Stimulated activated CD8-positive, alpha-beta memory T cell treated with anti-CD3 and anti-CD28 coated beads, Interleukin-4, amount 100 ng/mL, for 24 hours (primary cell): ENCODE measurements around the gene IQSEC1.

Source experiments
- DNase-seq: peaks from one replicate; pipeline ENCODE4 v3.0.0-alpha.2; 2020; ENCODE audit warnings: low read depth

The IQSEC1 gene

DNA sequence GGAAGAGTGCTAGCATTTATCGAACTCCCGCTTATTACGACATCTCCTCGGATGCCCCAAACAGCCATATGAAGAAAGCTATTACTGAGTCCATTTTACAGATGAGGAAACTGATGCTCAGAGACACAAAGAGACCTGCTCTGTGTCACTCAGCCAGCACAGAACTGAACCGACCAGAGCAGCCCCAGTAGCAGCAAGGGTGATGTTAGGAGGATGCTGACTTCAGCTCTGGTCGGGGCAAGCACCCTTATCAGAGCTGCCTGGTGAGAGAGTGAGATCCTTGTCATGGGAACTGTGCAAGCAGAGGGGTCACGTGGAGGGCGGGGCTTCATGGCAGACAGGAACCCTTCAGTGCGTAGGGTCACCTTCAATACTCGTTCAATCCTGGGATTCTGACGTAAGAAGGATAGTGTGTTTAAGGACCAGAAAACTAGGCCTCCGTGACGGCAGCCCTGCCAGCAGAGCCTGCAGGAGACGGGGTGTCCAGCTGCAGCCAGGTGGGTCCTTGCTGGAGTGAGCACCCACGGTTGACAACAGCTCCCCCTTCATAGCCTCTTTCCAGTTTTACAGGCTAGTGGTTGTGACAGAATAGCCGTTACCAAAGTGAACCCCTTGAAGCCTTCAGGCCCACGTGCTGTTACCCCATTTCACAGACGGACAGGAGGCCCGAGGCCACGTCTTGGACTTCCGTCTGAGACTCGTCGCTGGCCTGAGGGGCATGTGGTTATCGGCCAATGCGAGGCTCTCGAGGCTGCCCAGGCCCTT, 12.0 kb upstream of the IQSEC1 start:
- DNase-seq, result no peak

DNA sequence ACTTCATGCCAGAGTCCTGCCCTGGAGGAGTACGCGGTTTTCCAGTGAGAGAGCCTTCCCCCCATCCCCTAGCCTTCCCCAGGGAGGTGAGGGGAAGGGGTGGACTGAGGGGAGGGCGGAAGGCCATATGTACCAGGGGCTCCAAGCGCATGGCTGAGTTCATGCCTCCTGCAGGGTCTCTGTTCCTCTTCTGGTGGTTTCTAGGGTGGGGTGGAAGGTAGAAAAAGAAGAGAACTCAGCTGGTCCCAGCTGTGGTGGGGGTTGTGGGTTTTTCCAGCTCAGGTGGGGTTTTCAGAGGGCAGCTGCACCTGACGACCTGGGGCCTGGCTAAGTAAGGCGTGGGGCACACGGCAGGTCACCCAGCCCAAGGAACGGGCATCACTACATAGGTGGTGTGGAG, 10.7 kb upstream of the IQSEC1 start:
- no peak for DNase-seq

DNA sequence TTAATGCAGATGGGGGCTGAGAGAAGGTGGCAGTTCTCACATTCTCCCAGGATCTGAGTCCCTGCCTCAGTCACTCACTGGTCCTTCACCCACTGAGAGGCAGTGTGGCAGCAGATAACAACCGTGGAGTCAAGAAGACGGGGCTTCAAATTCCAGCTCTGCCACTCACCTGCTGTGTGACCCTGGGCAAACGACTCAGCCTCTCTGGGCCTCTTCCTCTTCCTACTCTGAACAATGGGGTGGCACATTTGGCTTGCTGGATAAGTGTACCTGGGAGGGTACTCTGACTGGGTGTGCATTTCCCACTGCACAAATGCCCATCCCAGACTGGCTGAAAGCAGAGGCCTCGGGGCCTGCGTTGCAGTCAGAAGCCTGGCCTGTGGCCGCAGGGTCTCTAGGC, 10.0 kb upstream of the IQSEC1 start:
- no peak for DNase-seq

DNA sequence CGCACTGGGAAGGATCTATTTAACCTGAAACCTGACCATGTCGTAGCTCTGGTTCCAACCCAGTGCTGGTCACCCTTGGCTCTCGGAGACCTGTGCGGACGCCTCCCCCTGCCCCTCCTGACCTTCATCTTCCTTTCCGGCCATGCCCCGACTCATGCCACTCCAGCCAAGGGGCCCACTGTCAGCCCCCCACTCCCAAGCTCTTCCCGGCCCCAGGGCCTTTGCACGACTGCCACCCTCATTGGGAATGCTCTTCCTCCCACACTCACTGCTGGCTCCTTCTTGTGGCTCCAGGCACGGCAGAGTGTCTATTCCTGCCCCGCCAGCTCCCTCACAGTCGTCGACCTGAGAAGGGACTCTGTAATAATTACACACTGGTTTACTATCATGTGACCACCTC, 9.4 kb upstream of the IQSEC1 start:
- DNase-seq, result no peak

DNA sequence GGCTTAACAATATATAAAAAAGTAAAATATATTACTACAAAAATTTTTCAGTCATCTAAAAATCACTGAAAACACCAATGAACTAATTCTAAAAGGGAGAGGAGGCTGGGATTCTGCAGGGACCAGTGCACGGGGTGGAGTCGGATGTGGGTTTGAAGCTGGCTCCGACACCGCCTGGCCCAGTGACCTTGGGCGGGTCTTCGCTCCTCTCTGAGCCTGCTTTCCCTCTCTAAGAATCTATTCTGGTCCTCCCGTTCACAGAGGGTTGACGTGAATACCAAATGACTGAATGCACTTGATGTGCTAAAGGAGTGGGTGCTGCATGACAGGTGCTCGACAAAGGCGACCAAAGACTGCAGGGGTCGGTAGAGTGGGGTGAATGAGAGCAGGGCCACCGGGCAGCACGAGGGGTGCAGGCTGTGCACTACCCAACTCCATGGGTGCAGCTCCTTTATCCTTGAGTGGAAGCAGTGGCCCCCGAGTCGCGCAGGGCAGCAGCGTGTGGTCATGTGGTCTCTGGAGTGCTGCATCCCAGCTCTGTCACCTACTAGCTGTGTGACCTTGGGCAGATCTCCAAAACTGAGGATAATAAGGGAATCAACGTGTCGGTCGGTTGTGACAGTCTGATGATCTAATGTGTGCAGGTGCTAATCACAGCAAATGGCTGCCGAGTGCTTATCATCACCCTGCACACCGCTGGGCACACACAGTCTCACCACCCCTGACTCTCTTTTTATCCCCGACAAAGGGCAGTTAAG, 8.6 kb upstream of the IQSEC1 start:
- no peak for DNase-seq

DNA sequence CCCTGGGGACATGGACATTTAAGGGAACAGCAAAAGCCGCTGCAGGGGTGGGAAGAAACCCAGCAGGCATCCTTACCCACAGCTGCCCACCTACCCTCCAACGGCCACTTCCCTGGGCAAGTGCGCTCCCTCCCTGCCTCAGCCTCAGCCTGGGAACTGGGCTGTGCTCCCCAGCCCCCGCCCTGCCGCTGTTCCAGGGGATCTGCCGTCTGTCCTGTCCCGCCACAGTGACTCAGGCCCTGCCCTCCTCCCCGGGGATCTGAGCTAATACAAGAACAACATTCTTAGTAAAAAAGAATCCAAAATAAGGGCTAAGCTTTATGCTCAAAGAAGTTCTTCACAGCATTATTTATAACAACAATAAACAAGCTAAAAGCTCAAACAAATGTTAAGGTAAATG, 7.4 kb upstream of the IQSEC1 start:
- no peak for DNase-seq

DNA sequence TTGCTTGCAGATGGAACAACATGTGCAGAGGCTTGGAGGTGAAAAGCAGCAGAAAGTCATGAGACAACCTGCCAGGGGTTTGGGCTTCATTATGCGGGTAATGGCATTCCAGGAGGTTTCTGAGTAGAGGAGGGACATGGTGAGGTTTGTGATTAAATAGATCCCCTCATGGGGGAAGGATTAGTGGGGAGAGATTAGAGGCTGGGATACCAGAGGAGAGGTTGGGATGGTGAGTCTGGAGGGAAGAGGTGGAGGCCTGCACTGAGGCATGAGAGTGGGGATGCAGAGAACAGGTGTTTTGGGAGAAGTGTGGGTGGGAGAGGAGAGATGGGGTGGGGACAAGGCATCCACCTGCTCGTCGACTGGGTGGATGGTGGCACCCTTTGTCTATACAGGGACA, 6.8 kb upstream of the IQSEC1 start:
- DNase-seq, result no peak

DNA sequence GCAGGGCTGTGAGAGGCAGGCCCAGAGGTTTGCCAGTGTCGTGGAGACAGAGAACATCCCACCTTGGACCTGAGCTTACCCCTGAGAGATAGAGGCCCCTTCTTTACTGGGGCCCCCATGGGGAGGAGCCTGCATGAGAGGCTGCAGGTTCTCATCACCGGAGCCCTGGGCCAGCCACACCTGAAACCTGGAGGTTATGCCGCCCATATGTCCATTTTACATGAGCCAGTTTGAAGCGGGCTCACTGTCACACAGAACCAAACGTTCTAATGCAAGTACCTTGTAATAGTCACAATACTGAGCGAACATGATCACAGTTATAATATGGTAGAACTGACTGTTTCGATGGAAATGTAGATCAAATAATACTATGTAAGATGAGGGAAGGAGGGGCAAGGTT, 6.3 kb upstream of the IQSEC1 start:
- no peak for DNase-seq

DNA sequence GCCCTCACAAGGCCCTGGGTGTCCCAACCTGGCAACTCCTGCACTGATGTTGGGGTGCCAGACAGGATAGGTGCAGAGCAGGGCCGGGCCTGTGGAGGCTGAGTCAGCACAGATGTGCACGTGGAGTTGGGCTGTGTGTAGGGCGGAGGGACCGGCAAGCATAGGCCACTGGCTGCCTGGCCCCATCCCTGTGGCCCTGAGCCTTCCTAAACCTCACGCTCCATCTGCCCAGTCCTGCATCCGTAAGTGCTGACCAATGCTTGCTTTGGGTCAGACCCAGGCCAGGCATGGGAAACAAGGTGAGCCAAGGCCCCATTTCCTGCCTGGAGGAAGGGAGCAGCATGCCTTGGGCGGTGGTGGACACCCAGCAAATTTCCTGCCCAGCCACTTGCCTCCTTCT, 5.8 kb upstream of the IQSEC1 start:
- DNase-seq, result no peak

DNA sequence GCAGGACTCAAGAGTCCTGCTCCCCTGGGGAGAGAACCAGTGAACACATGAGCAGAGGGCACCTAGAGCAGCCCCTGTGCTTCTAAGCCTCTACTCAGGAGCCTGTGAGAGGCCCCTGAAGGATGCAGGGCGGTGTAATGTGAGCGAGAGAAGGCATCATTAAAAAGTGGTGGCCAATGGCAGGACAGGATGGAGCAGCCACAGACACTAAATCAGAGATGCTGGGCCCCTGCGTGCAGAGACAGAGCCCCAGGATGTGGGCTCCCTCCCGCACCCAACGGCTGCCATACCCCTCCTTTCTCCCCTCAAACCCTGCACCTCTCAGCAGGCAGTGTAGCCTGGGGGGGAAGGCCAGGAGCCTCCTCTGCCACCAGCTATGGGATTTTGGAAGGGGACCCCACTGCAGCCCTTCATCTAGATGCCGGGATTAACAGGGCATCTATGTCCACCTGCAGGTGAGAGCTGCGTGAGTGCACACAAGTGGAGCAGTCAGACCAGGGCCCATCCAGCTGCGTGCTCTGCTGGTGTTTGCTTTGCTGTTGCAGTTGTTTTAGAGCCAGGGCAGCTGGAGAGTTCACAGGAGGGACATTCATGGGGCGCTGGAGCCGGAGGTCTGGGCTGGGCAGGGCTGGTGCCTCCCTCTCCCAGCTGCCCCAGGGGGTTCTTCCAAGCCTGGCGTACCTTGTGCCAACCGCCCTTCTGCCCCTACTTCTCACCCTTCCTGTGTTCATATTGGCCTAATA, 5.1 kb upstream of the IQSEC1 start:
- no peak for DNase-seq

DNA sequence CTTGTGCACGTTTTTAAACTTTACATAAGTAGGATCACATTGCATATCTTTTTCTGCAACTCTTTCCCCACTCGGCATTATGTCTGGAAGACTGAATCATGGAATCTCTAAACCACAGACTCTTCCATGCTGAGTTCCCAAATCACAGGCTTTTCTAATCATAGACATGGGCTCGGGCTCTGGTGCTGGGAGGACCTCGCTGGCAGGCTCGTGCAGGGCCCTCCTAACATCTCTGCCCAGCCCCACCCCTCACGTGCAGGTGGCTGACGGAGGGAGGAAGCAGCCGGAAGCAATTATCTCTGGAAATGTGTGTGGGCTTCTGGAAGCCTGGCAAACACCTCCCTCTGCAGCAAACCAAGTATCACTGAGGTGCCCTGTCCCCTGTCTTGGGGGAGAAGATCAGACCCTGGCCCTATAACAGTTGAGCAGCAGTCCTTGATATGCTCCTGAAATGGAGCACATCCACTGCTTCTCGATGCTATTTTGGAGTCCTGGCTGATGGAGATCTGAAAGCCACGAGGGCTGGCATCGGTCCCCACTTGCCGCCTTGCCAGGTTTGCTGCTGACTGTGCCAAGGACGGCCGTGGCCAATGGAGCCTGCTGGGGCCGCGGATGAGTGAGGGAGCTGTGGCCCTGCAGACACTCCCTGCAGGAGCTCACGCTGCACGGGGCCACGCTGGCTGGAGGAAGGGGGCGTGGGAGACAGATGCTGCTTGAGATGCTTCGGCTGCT, 4.4 kb upstream of the IQSEC1 start:
- no peak for DNase-seq

DNA sequence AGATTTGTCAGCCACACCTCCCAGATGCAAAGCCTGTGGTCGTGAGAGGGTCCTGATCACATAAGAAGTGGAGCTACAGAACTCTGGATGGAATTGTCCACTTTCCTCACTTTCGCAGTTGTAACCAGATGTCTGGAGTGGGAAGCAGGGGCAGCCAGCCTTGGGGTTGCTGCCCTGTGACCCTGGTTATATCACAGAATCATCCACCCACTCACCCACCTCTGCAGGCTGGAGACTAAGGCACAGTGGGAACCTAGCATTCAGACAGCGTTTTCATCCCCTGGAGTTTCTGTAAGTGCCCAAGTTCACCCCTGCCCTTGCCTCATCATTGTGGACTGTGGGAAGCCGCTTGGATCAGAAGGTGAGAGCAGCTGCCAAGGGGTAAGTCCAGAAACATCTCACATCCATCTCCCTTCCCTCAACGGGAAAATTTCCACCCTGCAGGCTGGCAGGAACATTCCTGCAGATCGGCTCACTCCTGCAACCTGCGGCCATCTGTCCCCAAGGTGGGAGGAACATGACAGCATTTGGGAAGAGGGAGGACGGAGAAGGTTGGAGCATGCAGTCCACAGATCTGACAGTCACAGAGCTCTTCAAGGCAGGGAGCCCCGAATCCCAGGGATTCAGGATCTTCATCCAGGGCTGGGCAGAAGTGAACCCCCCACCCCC, 2.9 kb upstream of the IQSEC1 start:
- DNase-seq, result no peak

DNA sequence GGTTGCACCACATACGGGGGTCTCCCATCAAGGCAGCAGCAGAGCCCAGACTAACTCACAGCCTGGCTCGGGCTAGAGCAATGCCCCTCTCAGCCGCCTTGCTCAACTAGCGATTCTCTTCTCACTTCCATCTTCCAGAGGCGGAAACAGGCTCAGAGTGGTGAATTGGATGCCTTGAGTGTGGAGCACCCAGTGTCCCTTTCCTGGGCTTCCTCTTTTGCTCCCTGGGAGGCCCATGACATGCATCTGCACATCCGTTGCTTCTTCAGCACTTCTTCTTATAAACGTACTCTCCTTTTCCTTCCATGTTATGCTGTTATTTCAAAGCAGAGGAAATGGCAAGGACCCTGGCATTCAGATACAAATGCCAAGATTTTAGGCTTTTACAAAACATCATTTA, 2.1 kb upstream of the IQSEC1 start:
- DNase-seq, result no peak

DNA sequence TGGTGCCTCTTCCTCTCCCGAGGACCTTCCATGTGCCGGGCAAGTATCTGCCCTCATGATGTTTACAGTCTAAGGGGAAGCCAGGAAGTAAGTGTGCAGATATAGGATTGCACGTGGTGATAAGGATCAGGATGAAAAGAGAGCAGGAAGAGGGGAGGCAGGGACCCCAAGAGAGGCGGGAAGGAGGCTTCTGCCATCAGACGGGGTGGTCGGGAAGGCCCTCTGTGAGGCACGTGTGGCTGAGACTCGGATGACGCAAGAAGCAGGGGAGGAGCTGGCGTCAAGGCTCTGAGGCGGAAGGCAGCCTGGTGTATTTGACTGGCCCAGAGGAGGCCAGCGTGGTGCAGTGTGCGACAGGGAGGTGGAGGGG, 762 bp upstream of the IQSEC1 start:
- no peak for DNase-seq

DNA sequence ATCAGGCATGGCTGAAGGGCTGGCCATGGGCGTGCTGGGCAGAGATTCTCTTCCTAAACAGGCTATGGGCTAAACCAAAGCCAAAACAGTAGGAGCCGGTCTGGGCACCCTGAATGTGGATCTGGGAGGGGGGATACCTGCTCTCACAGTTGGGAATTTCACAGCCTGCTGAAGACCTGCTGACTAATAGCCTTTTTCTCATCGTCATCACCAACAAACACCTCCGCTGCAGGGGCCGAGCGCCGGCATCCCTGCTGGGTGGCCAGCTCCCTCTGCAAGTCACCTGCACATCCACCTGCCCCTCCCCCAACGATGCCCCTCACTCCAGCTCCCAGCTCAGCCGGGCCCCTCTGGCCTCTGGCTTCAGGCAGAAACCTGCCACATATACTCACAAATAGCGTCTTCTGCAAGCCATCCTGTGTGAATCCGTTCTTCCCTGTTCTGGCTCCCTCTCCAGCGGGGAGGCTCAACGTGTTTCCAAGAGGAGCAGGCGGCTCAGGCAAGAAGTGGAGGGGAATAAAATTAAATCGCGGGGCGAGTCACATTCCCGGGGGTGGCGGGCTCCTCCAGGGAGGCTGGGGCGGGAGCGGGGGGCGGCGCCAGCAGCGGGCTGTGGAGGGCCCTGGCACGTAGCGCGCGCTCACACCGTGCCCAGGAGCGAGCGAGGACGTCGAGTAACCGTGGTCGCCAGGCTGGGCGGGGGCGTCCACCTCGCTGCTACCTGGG, 466 bp downstream of the IQSEC1 start:
- DNase-seq, result no peak

DNA sequence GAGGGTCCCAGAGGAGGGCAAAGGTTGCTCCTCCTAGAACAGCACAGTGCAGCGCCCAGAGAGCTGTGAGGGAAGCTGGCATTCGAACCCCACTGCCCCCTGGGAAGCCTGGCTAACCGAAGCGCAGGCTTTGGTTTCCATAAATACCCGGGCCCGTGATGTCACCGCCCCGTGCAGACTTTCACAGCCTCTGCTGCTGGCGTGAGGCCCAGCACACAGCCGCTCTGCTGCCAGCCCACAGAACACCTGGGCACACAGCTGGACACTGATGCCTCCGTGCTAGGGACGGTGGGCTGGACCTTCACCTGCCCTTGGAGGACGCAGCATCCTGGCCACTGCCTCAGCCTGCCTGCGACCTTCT, 1.0 kb downstream of the IQSEC1 start:
- no peak for DNase-seq

DNA sequence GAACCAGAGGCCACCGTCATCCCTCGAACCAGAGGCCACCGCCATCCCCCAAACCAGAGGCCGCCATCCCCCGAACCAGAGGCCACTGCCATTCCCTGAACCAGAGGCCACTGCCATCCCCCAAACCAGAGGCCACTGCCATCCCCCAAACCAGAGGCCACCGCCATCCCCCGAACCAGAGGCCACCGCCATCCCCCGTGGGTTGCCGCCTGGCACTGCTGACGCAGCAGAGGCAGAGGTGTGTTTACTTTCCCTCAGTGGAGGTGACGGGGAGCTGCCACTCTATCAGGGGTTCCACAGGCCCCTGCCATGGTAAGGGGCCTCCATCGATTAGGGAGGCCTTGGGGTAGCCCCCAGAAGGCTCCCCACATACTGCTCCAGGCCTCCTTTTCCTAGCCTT, 1.5 kb downstream of the IQSEC1 start:
- DNase-seq, result no peak

DNA sequence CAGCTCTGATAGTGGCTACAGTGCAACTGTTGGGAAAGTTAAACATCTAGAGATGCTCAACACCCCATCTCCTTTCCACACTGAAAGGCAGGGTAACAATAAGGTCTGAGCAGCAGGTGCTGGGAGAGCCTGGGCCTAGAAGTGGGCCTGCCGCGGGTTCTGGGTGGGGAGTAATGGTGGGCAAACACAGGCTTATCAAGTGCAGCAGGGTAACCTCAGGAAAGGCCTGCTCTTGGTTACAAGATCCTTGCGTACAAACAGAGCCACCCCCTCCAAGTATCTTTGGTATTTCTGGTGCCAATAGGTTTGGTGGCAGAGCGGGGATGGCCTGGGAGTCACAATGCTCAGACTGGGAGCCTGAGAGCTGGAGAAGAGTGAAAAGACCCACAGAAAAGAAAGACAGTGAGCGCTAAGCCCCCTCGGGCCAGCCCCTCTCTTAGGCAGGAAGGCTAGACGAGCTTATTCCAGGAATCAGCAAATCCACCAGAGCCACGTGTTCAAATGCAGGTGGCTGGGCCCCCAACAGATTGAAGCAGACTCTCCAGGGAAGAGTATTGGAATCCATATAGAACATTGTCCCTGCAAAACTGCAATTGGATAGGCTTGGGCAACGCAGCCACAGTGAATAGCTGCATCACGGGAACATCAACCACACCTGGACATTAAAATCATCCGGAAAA, 2.7 kb downstream of the IQSEC1 start:
- DNase-seq, result no peak

DNA sequence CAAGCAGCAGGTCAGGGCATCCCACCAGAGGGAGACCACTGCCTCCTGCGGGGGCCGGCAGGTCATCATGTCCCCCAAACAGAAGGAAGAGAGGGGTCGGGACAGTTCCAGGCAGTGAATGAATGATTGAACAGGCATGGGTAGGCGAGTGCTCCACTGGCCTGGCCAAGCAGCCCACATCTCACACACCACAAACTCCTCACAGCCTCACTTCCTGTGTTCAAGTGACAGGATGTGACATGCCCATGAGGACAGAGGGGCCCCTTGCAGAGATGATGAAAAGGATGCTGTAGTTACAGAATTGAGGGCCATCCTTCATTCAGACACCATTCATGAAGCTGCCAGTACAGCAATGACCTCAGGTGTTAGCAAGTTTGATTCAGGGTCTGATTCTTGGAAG, 3.7 kb downstream of the IQSEC1 start:
- peak; percentile 27 for DNase-seq

DNA sequence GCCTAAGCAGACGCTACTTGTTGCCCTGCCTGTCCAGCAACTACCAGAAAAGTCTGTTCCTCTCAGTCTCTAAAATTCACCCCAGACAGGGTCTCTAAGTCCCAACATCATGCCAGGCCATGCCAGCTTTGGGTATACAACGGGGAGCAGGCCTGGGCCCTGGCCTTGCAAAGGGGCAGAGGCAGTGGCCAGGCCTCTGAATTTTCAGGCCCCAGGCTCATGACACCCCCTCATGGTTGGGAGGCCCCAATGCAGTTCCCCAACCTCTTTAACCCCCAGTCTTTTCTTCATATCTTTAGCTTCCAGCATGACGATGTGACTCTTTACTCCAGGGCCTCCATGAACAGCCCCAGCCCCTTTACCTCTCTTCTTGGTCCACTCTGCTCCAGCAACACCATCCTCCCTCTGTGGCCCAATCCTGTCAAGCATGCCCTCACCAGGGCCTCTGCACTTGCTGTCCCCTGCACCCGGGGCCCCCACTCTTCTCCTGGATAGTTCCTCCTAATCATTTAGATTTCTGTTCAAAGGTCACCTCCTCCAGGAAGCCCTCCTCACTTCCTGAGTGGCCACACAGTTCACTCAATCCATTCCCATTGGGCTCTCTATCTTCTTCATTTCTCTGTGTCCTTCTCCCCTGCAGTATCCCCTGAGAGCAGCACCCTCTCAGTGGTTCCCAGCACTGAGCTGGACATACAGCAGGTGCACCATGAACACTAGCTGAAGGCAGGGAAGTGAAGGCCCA, 4.8 kb downstream of the IQSEC1 start:
- no peak for DNase-seq
